HG03342 (cell line): ENCODE results near the gene RAB10.
"Not testable (repeated sequence)": the region's sequence is repeated elsewhere in the genome, so short reads cannot be mapped to it uniquely, and the experiment has no call there.

Experiments used
- ATAC-seq: cut with Tn5 transposase; IDR thresholded peaks from one replicate; pipeline ENCODE4 v1.9.1; 2021; ENCODE audit warnings: mild to moderate bottlenecking, moderate library complexity; ENCODE audit not compliant: unreplicated experiment

RAB10 gene

GRCh38 chr2:26086779-26087178 lies 52.9 kb downstream of the RAB10 start:
- no peak for ATAC-seq

GRCh38 chr2:26088038-26088643 lies 54.3 kb downstream of the RAB10 start:
- no peak for ATAC-seq

GRCh38 chr2:26088931-26089330 lies 55.0 kb downstream of the RAB10 start:
- ATAC-seq = not testable (repeated sequence)

- no peak for ATAC-seq
Observed at GRCh38 chr2:26089337-26089736, 55.5 kb downstream of the RAB10 start.

- ATAC-seq = no peak
Observed at GRCh38 chr2:26095758-26096157, 61.9 kb downstream of the RAB10 start.

GRCh38 chr2:26099933-26100332 lies 66.0 kb downstream of the RAB10 start:
- ATAC-seq = no peak

GRCh38 chr2:26100384-26100783 lies 66.5 kb downstream of the RAB10 start:
- ATAC-seq = no peak

GRCh38 chr2:26103752-26104151 lies 69.9 kb downstream of the RAB10 start:
- no peak for ATAC-seq

GRCh38 chr2:26108701-26109100 lies 74.8 kb downstream of the RAB10 start:
- not testable (repeated sequence) for ATAC-seq

- no peak for ATAC-seq
Observed at GRCh38 chr2:26112201-26112600, 78.3 kb downstream of the RAB10 start.

GRCh38 chr2:26114151-26114550 lies 80.3 kb downstream of the RAB10 start:
- ATAC-seq = no peak

- no peak for ATAC-seq
Observed at GRCh38 chr2:26118682-26119081, 84.8 kb downstream of the RAB10 start.

- ATAC-seq = no peak
Observed at GRCh38 chr2:26119521-26119920, 85.6 kb downstream of the RAB10 start.

- no peak for ATAC-seq
Observed at GRCh38 chr2:26122630-26123029, 88.7 kb downstream of the RAB10 start.

- ATAC-seq = no peak
Observed at GRCh38 chr2:26123426-26123825, 89.5 kb downstream of the RAB10 start.

- no peak for ATAC-seq
Observed at GRCh38 chr2:26126074-26126473, 92.2 kb downstream of the RAB10 start.

- ATAC-seq = no peak
Observed at GRCh38 chr2:26128176-26128575, 94.3 kb downstream of the RAB10 start.

- ATAC-seq = no peak
Observed at GRCh38 chr2:26130763-26131162, 96.9 kb downstream of the RAB10 start.

- ATAC-seq = no peak
Observed at GRCh38 chr2:26136451-26136850, 102.6 kb downstream of the RAB10 start.

GRCh38 chr2:26139269-26140183 lies 105.6 kb downstream of the RAB10 start:
- no peak for ATAC-seq

GRCh38 chr2:26141145-26141769 lies 107.4 kb downstream of the RAB10 start:
- no peak for ATAC-seq

- ATAC-seq = no peak
Observed at GRCh38 chr2:26144031-26144430, 110.1 kb downstream of the RAB10 start.
